COLO668 (cell line): ENCODE measurements around the gene EXOC4.

Experiments
- DNase-seq: peaks from one replicate; lab custom pipeline; 2025; ENCODE audit not compliant: unreplicated experiment; lab: John Stamatoyannopoulos, UW

The EXOC4 gene

GRCh38 chr7:133693281-133693680 is 440.4 kb downstream of the EXOC4 start:
- DNase-seq, result no peak

- peak; percentile 10 for DNase-seq
Measured at GRCh38 chr7:133696056-133696455, 443.2 kb downstream of the EXOC4 start.

- no peak for DNase-seq
Measured at GRCh38 chr7:133697585-133697984, 444.7 kb downstream of the EXOC4 start.

GRCh38 chr7:133698127-133698526 is 445.2 kb downstream of the EXOC4 start:
- DNase-seq, result no peak

- DNase-seq, result no peak
Measured at GRCh38 chr7:133699386-133699785, 446.5 kb downstream of the EXOC4 start.

- DNase-seq, result no peak
Measured at GRCh38 chr7:133702078-133702477, 449.2 kb downstream of the EXOC4 start.

- no peak for DNase-seq
Measured at GRCh38 chr7:133702960-133703359, 450.1 kb downstream of the EXOC4 start.

- DNase-seq, result no peak
Measured at GRCh38 chr7:133703547-133703946, 450.7 kb downstream of the EXOC4 start.

- no peak for DNase-seq
Measured at GRCh38 chr7:133704453-133704852, 451.6 kb downstream of the EXOC4 start.

- DNase-seq, result no peak
Measured at GRCh38 chr7:133705596-133705995, 452.7 kb downstream of the EXOC4 start.

GRCh38 chr7:133706016-133706415 is 453.1 kb downstream of the EXOC4 start:
- no peak for DNase-seq

- no peak for DNase-seq
Measured at GRCh38 chr7:133709036-133709880, 456.4 kb downstream of the EXOC4 start.

- no peak for DNase-seq
Measured at GRCh38 chr7:133712544-133712943, 459.7 kb downstream of the EXOC4 start.

- no peak for DNase-seq
Measured at GRCh38 chr7:133714654-133715053, 461.8 kb downstream of the EXOC4 start.

GRCh38 chr7:133718131-133718530 is 465.3 kb downstream of the EXOC4 start:
- no peak for DNase-seq

- DNase-seq, result no peak
Measured at GRCh38 chr7:133723044-133723443, 470.2 kb downstream of the EXOC4 start.

GRCh38 chr7:133724148-133724547 is 471.3 kb downstream of the EXOC4 start:
- DNase-seq, result no peak

GRCh38 chr7:133724694-133725093 is 471.8 kb downstream of the EXOC4 start:
- no peak for DNase-seq

GRCh38 chr7:133727476-133728214 is 474.8 kb downstream of the EXOC4 start:
- no peak for DNase-seq

- no peak for DNase-seq
Measured at GRCh38 chr7:133730360-133730759, 477.5 kb downstream of the EXOC4 start.

- no peak for DNase-seq
Measured at GRCh38 chr7:133733401-133733800, 480.5 kb downstream of the EXOC4 start.

GRCh38 chr7:133735222-133735621 is 482.3 kb downstream of the EXOC4 start:
- no peak for DNase-seq
